HG03095 (cell line): Measurements from ENCODE around the gene RASA4B.
"Not testable (repeated sequence)": the region's sequence is repeated elsewhere in the genome, so short reads cannot be mapped to it uniquely, and the experiment has no call there.

Experiments used
- ATAC-seq: cut with Tn5 transposase; IDR thresholded peaks from one replicate; pipeline ENCODE4 v1.9.1; 2021; ENCODE audit warnings: moderate library complexity; ENCODE audit not compliant: unreplicated experiment

Gene RASA4B

DNA sequence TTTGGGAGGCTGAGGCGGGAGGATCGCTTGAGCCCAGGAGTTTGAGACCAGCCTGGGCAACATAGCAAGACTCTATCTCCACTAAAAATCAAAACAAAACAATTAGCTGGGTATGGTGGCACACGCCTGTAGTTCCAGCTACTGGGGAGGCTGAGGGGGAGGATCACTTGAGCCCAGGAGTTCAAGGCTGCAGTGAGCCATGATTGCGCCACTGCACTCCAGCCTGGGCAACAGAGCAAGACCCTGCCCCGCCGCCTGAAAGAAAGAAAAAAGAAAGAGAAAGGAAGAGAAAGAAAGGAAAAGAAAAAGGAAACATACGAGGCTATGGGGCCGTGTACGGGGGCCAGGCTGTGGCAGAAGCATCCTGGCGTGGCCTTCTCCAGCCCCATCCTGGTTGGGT, 62.6 kb downstream of the RASA4B start:
- not testable (repeated sequence) for ATAC-seq

DNA sequence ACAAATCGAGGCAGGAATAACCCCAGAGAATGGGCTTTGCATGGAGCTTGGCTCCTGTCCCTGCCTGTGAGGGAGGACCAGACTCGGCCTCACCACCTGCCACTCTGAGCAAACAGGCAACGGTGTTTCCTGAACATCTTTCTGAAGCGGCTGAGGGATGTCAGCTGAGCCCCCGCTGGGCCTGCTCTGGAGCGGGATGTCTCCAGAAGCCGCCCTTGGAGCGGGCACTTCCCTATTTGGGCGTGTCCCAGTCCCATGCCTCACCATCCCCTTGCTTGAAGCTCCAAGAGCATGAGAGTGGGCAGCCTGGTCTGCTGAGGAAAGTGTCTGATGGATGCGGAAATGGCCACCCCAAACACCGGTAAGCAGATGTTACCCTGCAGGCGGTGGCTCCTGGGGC, 63.1 kb downstream of the RASA4B start:
- ATAC-seq: no peak

DNA sequence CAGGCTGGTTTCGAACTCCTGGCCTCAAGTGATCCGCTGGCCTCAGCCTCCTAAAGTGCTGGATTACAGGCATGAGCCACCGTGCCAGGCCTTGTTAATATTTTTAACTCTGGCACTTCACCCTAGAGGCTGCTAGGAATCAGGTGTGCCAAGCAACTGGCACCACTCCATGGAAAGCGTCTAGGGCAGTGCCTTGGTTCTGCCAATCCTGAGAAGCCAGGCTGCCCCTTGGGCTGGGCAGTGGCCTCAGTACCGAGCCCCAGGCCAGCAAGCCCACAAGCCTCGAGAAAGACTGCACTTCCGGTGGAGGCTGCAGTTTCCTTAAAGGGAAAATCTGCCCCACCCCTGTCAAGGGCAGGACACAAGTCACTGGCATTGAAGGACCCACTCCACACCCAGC, 64.3 kb downstream of the RASA4B start:
- no peak for ATAC-seq

DNA sequence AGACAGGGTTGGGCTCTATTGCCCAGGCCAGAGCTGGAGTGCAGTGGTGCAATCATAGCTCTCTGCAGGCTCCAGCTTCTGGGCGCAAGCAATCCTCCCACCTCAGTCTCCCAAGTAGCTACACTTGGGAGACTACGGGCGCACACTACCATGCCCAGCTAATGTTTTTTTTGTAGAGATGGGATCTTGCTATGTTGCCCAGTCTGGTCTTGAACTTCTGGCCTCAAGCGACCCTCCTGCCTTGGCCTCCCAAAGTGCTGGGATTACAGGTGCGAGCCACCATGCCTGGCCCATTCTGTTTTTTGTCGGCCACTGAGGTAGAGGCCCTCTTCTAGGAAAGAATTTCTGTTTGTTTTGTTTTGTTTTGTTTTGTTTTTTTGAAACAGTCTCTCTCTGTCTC, 65.1 kb downstream of the RASA4B start:
- no peak for ATAC-seq

DNA sequence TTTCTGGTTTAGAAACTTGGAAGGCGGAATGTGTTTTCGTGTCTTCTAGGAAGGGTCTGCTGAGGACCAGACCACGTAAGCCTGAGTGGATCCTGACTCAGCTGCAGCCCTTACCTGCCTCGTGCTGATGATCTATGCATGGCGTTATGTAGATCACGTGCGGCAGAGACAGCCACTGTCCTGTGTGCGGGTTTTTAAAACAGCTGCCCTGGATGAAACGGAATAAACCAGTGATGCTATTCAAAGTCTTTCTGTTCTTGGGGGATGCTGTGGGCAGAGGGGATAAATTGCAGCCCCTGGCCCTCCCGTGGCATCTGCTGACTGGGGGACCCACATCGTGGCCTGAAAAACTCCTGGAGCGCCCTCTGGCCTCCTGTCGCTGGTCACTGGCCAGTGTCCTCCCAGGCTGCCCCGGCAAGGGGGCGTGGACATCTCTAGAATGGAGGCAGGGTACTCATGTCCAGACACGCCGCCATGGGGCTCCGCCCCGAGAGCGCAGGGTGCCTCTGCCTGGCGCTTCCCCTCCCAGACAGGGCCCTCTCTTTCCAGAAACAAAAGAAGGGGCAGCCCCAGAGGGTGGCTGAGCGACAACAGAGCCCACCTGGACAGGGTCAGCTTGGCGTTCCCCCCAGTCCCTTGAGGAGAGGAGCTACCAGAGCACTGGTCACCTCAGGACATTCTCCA, 66.1 kb downstream of the RASA4B start:
- ATAC-seq: no peak

DNA sequence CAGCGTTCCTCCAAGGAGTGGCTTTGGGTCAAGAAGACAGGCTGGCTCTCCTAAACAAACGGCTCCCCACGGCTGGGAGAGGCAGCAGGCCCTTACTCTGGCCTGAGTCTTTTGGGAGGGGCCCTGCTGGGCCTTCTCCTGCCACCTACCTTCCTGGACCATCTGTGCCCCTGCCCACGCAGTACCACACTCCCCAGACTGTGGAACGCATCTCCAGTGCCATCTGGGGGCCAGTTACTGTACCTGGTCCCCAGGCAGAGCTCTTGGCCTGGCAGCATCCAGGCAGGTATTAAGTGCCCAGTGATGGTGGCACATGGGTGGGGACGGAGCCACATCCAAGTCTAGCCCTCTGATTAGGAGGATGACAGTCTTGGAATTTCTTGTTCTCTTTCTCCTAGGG, 67.3 kb downstream of the RASA4B start:
- ATAC-seq: no peak

DNA sequence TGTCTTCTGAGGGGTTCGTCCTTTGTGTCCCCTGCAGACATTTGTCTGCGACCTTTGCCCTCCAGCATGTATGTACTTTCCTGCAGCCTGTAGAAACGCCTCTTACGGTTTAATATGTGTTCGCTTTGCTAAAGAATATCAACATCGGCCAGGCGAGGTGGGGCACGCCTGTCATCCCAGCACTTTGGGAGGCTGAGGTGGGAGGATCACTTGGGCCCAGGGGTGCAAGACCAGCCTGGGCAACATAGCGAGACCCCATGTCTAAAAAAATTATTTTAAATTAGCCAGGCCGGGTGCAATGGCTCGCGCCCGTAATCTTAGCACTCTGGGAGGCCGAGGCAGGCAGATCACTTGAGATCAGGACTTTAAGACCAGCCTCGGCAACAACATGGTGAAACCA, 68.4 kb downstream of the RASA4B start:
- no peak for ATAC-seq

DNA sequence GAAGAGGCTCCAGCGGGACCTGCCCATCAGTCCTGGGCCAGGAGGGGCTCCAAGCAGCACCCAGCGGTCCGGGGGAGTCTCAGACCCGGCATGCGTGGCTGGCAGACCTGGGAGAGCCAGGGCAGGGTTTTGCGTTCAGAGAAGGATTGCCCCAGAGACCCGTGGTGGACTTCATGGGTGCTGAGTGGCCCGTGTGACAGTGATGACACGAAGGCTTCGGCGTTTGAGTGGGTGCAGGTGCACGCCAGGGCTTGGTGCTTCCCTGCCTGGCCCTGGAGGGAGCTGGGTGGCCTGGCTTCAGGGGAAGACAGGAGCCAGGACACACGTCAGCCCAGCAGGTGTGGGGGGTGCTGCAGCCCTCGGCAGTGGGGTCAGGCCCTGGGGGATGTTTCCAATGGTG, 70.3 kb downstream of the RASA4B start:
- no peak for ATAC-seq

DNA sequence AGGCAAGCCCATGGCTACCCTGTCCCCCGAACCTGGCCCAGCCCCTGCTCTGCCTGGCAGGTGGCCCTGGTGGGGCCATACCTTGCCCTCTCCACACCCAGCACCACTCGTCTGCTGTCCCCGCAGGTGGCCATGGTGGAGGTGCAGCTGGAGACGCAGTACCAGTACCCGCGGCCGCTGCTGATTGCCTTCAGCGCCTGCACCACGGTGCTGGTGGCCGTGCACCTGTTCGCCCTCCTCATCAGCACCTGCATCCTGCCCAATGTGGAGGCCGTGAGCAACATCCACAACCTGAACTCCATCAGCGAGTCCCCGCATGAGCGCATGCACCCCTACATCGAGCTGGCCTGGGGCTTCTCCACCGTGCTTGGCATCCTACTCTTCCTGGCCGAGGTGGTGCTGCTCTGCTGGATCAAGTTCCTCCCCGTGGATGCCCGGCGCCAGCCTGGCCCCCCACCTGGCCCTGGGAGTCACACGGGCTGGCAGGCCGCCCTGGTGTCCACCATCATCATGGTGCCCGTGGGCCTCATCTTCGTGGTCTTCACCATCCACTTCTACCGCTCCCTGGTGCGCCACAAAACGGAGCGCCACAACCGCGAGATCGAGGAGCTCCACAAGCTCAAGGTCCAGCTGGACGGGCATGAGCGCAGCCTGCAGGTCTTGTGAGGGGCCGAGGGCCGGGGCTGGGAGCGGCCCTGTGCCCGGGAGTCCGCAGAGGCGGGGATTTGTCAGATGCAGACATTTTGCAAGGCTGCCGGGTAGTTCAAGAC, 71.0 kb downstream of the RASA4B start:
- no peak for ATAC-seq

DNA sequence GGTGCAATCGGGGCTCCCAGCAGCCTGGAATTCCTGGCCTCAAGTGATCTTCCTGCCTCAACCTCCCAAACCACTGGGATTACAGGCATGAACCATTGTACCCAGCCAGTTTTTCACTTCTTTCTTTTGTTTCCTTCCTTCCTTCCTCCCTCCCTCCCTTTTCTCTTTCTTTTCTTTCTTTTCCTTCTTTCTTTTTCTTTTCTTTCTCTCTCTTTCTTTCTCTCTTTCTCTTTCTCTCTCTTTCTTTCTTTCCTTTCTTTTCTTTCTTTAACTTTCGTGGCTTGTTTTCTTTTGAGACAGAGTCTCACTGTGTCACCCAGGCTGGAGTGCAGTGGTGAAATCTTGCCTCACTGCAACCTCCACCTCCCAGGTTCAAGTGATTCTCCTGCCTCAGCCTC, 71.9 kb downstream of the RASA4B start:
- ATAC-seq: no peak

DNA sequence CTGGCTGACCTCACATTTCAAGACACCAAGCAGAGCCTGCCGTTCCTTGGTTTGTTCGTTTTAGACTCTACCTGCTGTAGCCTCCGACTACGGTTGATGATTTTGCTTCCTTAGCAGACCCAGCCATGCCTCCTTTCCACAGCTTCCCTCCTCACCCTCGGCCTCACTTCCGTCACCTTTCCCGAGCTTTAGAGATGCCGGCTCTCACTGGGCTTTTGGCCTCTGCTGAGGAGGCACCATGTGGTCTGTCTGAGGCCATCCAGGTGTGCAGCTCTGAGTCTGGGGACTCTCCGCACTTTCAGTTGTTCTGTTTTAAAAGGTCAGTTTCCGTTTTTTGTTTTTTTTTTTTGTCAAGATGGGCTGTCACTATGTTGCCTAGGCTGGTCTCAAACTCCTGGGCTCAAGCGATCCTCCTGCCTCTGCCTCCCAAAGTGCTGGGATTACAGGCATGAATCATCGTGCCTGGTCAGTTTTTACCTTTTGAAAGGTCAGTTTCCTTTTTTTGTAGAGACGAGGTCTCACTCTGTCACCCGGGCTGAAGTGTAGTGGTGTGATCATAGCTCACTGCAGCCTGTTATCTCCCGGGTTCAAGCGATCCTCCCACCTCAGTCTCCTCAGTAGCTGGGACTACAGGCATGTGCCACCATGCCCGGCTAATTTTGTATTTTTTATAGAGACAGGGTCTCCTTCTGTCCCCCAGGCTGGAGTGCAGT, 72.5 kb downstream of the RASA4B start:
- ATAC-seq: peak; percentile 48

DNA sequence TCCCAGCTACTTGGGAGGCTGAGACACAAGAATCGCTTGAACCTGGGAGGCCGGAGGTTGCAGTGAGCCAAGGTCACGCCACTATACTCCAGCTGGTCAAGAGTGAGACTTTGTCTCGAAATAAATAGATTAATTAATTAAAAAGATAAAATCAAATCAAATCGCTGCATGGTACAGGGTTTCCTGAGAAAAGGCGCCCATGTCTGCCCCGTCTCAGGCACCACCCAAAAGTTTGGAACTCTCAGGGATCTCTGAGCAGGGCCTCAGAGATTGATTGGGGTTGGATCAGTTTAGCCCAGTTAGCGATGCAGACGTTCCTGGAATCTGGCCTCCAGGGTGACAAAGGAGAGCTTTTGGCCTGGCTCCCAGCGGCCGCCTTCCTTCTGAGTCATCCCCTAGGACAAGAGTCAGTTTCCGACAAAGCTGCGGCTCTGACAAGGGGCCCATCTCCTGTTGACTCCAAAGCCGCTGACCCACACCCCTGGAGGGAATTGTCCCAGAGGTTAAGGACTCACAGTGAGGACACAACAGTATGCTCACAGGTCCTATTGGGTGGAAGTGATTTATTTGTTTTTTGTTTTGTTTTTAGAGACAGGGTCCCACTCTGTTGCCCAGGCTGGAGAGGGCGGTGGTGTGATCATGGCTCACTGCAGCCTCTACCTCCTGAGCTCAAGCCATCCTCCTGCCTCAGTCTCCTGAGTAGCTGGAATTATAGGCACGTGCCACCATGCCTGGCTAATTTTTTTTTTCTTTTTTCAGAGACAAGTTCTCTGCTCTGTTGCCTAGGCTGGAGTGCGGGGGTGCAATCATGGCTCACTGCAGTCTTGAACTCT, 77.4 kb downstream of the RASA4B start:
- ATAC-seq: no peak

DNA sequence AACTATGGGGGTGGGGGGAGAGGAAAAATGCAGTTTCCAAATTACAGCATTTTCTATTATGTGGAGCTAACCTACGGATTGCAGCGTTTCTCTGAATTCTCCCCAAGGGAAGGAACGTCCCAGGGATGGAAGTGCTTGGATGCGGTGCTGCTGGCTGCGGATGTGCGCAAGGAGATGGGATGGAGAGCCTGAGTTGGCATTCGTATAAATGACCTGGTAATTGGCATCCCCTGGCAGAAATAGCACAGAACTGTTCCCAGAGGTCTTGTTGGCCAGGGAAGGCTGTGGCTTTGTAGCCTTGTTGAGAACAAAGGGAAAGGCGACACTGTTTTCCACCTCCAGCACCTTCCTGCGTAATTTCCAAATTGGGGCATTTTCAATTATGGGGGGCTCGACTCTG, 81.5 kb downstream of the RASA4B start:
- ATAC-seq: no peak

DNA sequence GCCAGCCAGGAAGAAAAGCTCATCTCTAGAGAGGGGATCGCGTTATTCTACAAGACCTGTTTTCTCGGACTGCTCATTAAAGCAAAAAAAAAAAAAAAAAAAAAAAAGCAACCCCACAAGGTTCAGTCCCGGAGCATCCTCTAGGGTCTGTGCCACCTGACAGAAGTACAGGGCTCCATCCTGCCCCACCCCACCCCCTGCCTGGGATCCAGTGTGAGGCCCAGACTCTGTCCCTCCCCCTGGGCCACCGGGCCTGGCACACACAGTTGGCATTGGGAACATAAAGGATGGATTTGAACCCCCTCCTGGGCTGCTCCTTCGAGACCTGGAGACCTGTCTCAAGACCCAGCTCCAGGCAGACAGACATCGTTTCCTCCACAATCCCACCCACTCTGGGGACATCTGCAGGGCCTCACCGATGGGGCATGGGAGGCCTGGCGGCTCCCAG, 83.5 kb downstream of the RASA4B start:
- no peak for ATAC-seq

DNA sequence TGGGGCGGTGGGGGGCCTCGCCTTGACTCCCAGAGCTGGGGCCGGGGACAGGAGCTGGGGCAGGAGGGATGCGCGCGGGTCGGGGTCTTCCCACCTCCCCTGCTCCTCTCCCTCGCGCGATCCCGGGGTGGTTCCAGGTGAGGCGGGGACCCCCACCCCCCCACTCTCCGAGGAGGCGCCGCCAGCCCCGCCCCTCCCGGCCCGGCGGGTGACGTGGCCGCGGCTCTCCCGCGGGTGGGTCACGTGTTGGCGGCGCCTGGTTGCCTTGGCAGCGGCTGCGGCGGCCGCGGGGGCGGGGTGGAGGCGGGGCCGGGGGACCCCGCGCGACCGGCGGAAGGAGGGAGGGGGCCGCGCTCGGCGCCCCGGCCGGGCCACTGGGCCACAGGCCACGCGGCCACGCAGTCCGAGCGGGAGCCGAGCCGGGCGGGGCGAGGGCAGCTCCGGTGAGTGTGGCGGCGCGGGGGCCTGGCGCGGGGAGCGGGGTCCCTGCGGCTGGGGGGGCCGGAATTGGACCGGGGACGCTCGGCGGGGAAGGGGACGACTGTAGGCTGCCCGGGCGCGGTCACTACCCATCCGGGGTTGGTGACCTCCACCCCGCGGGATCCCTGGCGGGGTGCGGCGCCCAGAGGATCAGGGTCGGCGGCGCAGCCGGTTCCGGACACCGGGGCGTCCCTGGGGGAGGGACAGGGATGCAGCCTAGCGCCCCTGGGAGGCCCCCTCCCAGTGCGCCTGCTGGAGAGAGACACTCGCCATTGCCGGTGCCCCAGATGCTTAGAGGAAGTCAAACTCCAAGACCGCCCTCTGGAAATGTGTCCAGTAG, 84.1 kb downstream of the RASA4B start, which contains the start of gene ORAI2:
ORAI2 (plus strand) TSS at position 357 of the 820 bp plus-strand sequence. CDS start 5,382 bp downstream, outside the sequence.
- ATAC-seq: peak; percentile 42
